Thyroid gland (tissue), 4 donors: ENCODE data around the gene DPYSL3. TPM values are rescaled to one million over a fixed set of nuclear protein-coding genes. Genes with fewer than 3 reads are reported as not detected.

Experiments used
- DNase-seq, 2 donors: peaks; one replicate each; pipeline ENCODE4 v3.0.0-alpha.2; 2019
- H3K27ac ChIP-seq, 3 donors: fragments of 200-600 bp; sonication (generic); 1 replicate in 2 of 3; 2 replicates in 1 of 3; pipeline ENCODE4 v1.5.1; 2016 to 2019; ENCODE audit warnings: mild to moderate bottlenecking in 1 of 3, moderate library complexity in 1 of 3
- H3K27me3 ChIP-seq: fragments of 200-600 bp; sonication (generic); one replicate; pipeline ENCODE4 v1.5.1; 2019
- H3K36me3 ChIP-seq, 2 donors: fragments of 200-600 bp; sonication (generic); one replicate each; pipeline ENCODE4 v1.5.1; 2016 to 2019
- H3K4me1 ChIP-seq, 2 donors: fragments of 200-600 bp; sonication (generic); one replicate each; pipeline ENCODE4 v1.5.1; 2017 to 2019
- H3K4me3 ChIP-seq, 3 donors: fragments of 200-600 bp; sonication (generic); replicated peaks in 1 of 3; 1 replicate in 2 of 3; 2 replicates in 1 of 3; pipeline ENCODE4 v1.5.1; 2016; ENCODE audit warnings: mild to moderate bottlenecking in 1 of 3
- H3K9me3 ChIP-seq: fragments of 200-600 bp; sonication (generic); one replicate; pipeline ENCODE4 v1.5.1; 2017
- CTCF ChIP-seq, 6 experiments: fragments of 200-600 bp in 3 of 6; fragments of 450-650 bp in 3 of 6; sonication (generic) in 3 of 6; IDR thresholded peaks; one replicate each; pipeline ENCODE4 v1.5.1; 2016 to 2019; ENCODE audit warnings: antibody characterized with exemption in 6 of 6, mild to moderate bottlenecking in 2 of 6, inconsistent platforms in 1 of 6, moderate library complexity in 1 of 6
- POLR2A ChIP-seq, 2 donors: fragments of 450-650 bp; IDR thresholded peaks; one replicate each; pipeline ENCODE4 v1.6.1; 2017; ENCODE audit warnings: antibody characterized with exemption in 2 of 2, mild to moderate bottlenecking in 2 of 2, moderate library complexity in 1 of 2
- WGBS, 2 donors: methylation state at CpG; one replicate each; pipeline ENCODE4 v1.1.5; 2017; 5-methylcytosine and 5-hydroxymethylcytosine counted together
- intact Hi-C: fragments of 100-400 bp; cut with DNase I; formaldehyde crosslinking; loops from one replicate; pipeline ENCODE4 v1.15.1; 2023
- total RNA-seq, 4 donors: library from RNA; depleted of rRNA; stranded (reverse); fragments of >200 nt; gene quantifications; one replicate each; pipeline ENCODE4 v1.2.3, GENCODE V29; 2016

Gene DPYSL3
- total RNA-seq, 4 donors from 2014 or later, result 23.7 to 43.1 (median 28.0) TPM

GRCh38 chr5:147445917-147446316, 64.0 kb downstream of the DPYSL3 start:
- TF ChIP-seq CTCF (IDR thresholded peaks at IDR 0.05) (no peak), POLR2A (IDR thresholded peaks at IDR 0.05) (no peak)
- DNase-seq, result no peak
- intact Hi-C loops, result no loop called here
- H3K27me3 ChIP-seq, result no peaks in the 10 kb centered on the region
- 85 to 90% methylated on average over 2 of the region's 2 CpGs for WGBS, 2 donors
- no peak overlapping the region for H3K4me3 ChIP-seq
- peaks cover 3 to 8% of the 10 kb centered on the region in 2 donors for H3K4me1 ChIP-seq
- H3K36me3 ChIP-seq, result no peaks in the 10 kb centered on the region
- no peaks in the 10 kb centered on the region for H3K9me3 ChIP-seq
- no peak overlapping the region for H3K27ac ChIP-seq

GRCh38 chr5:147445090-147445489, 64.8 kb downstream of the DPYSL3 start:
- TF ChIP-seq POLR2A (IDR thresholded peaks at IDR 0.05) (no peak), CTCF (IDR thresholded peaks at IDR 0.05) (no peak)
- no peak for DNase-seq
- H3K36me3 ChIP-seq, result no peaks in the 10 kb centered on the region
- intact Hi-C loops, result no loop called here
- H3K4me1 ChIP-seq, result peaks cover 3 to 8% of the 10 kb centered on the region in 2 donors
- H3K27me3 ChIP-seq, result no peaks in the 10 kb centered on the region
- no peak overlapping the region for H3K27ac ChIP-seq
- no peaks in the 10 kb centered on the region for H3K9me3 ChIP-seq
- no peak overlapping the region for H3K4me3 ChIP-seq

- 85 to 89% methylated on average over 6 of the region's 6 CpGs for WGBS, 2 donors
- no peak overlapping the region for H3K27ac ChIP-seq
- H3K36me3 ChIP-seq, result no peaks in the 10 kb centered on the region
- H3K4me1 ChIP-seq, result no peaks in the 10 kb centered on the region
- intact Hi-C loops, result no loop called here
- no peak for DNase-seq
- TF ChIP-seq POLR2A (IDR thresholded peaks at IDR 0.05) (no peak), CTCF (IDR thresholded peaks at IDR 0.05) (no peak)
- no peaks in the 10 kb centered on the region for H3K9me3 ChIP-seq
- H3K4me3 ChIP-seq, result no peak overlapping the region
- no peaks in the 10 kb centered on the region for H3K27me3 ChIP-seq
These were observed 67.6 kb downstream of the DPYSL3 start for GRCh38 chr5:147442224-147442623.

GRCh38 chr5:147441191-147441695, 68.6 kb downstream of the DPYSL3 start:
- Histone ChIP-seq H3K9me3 (no peaks in the 10 kb centered on the region), H3K4me3 (no peak overlapping the region), H3K27ac (no peak overlapping the region), H3K36me3 (no peaks in the 10 kb centered on the region), H3K4me1 (no peaks in the 10 kb centered on the region), H3K27me3 (no peaks in the 10 kb centered on the region)
- DNase-seq, result no peak
- no peak for TF ChIP-seq CTCF (IDR thresholded peaks at IDR 0.05)
- no peak for TF ChIP-seq POLR2A (IDR thresholded peaks at IDR 0.05)
- 96 to 98% methylated on average over 3 of the region's 3 CpGs for WGBS, 2 donors
- intact Hi-C loops, result no loop called here

GRCh38 chr5:147439254-147439653, 70.6 kb downstream of the DPYSL3 start:
- Histone ChIP-seq H3K9me3 (no peaks in the 10 kb centered on the region), H3K27ac (no peak overlapping the region), H3K4me3 (no peak overlapping the region), H3K4me1 (no peaks in the 10 kb centered on the region), H3K36me3 (no peaks in the 10 kb centered on the region), H3K27me3 (no peaks in the 10 kb centered on the region)
- 86 to 95% methylated on average over 2 of the region's 2 CpGs for WGBS, 2 donors
- DNase-seq, result no peak
- intact Hi-C loops, result no loop called here
- TF ChIP-seq POLR2A (IDR thresholded peaks at IDR 0.05) (no peak), CTCF (IDR thresholded peaks at IDR 0.05) (no peak)
